ENCODE results near the gene ADGRB2.

The ADGRB2 gene

DNA sequence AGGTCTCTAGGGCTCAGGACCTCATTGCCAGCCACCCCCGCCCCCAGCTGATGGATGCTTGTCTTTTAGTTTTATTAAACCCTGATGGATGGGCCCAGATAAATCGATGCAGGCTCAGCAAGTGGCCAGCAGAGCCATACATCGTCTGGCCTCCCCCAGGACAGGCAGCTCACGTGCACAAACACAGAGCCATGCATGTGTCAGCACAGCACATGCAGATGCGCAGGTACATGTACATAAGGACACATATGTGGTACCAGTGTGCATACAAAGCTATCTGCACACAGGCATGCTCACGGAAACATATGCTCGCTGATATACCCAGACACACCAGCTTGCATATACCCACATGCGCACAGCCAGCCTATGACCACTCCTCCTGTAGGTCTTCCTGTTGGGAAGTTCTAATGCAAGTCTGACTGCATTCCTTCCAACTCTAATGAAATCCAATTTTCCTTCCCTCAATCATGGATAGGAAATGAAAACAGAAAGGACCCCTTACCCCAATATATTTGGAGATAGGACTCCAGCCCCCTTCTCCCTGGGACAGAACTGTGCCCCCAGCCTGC is 61.2 kb downstream of the ADGRB2 start:
- DNase-seq (ENCODE audit: insufficient read length) (no peak), FAIRE-seq (no peak)
- TF ChIP-seq TAF1 (IDR thresholded peaks at IDR 0.05; ENCODE audit: borderline replicate concordance, low read depth, low read length) = no peak
- TF ChIP-seq POLR2AphosphoS5 (IDR thresholded peaks at IDR 0.05; ENCODE audit: low read depth, low read length) = no peak
- TF ChIP-seq POLR2A (IDR thresholded peaks at IDR 0.05; ENCODE audit: low read depth, low read length) = no peak

DNA sequence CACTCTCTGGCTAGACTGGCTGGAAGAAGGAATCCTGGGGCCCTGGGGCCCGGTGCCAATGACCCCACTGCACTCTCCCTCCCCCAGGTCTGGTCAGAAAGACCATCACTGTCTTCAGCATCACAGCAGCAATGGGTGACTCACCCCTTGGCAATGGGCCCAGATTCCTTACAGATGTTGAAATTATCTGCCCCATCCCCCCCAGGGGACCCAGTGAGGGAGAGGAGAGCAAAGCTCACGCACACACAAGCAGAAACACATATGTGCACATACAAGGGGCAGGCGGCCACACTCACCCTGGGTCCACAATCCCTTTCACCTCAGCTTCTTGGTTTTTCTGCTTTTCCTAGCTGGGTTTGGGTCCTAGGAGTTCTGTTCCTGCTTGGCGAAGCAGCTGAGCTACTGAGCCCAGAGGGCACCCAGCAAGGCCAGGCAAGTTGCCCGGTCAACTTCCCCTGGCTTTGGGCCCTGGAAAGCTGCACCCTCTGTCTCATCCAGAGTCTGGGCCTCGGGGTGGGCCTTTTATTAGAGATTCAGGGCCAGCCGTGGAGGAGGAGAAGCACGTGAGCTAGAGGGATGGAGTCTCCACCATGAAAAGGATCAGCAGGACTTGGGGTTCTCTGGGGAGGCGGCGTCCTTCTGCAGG is 62.9 kb downstream of the ADGRB2 start:
- TF ChIP-seq POLR2A (IDR thresholded peaks at IDR 0.05; ENCODE audit: low read depth, low read length) (no peak), POLR2AphosphoS5 (IDR thresholded peaks at IDR 0.05; ENCODE audit: low read depth, low read length) (no peak), TAF1 (IDR thresholded peaks at IDR 0.05; ENCODE audit: borderline replicate concordance, low read depth, low read length) (no peak)
- FAIRE-seq = no peak
- no peak for DNase-seq (ENCODE audit: insufficient read length)

DNA sequence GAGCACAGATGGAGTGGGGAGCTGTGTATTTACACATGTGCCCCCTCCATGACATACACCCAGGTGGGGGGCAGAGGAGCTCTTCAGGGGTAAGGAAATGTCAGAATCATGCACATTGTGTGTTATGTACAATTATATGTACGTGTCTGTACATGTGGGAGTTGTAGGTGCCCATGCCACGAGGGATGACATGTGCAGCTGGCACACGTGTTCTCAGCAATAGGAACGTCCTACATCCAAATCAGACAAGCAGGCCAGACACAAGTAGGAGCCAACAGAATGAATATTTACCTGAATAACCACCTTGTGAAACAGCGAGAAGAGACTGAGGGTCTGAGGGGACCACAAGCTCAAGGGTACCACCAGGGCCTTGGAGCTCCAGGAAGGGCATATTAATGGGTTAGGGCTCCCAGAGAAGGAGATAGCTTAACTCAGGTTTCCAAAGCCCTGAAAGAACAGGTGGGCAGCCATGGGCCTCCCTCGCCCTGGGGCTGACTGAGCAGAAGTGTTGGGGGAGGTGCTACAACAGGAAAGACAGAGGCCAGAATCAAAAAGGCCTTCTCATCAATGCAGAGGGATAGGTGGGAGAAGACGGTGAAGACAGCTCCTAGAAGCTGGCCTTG is 63.6 kb downstream of the ADGRB2 start:
- TF ChIP-seq POLR2A (IDR thresholded peaks at IDR 0.05; ENCODE audit: low read depth, low read length) = no peak
- no peak for TF ChIP-seq POLR2AphosphoS5 (IDR thresholded peaks at IDR 0.05; ENCODE audit: low read depth, low read length)
- TF ChIP-seq TAF1 (IDR thresholded peaks at IDR 0.05; ENCODE audit: borderline replicate concordance, low read depth, low read length) = no peak
- DNase-seq (ENCODE audit: insufficient read length) (no peak), FAIRE-seq (no peak)

DNA sequence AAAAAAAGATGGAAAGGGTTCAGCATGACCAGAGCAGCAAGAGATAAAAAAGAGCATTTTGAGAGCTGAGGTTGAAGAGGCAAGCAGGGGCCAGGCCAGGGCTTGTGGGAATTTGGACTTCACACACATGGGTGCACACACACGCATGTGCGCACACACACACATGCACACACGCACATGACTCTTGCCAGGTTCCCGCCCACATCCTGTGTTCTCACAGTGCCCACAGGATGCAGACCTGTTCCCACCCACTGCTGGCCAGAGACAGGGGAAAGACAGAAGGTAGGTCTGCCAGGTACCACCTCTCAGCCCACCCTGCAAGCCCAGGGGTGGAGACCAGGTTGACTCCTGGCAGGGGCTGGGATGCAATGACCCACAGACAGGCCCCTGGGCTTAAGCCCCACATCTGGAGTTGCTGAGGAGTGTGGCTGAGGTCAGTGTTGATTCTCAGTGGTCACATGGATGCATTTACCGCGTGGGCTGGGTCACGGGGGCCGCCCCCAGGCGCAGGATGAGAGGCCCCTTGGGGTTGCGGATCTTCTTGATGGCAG is 64.7 kb downstream of the ADGRB2 start:
- TF ChIP-seq TAF1 (IDR thresholded peaks at IDR 0.05; ENCODE audit: borderline replicate concordance, low read depth, low read length) = no peak
- no peak for TF ChIP-seq POLR2AphosphoS5 (IDR thresholded peaks at IDR 0.05; ENCODE audit: low read depth, low read length)
- no peak for TF ChIP-seq POLR2A (IDR thresholded peaks at IDR 0.05; ENCODE audit: low read depth, low read length)
- DNase-seq (ENCODE audit: insufficient read length) (no peak), FAIRE-seq (peak; percentile 78)

DNA sequence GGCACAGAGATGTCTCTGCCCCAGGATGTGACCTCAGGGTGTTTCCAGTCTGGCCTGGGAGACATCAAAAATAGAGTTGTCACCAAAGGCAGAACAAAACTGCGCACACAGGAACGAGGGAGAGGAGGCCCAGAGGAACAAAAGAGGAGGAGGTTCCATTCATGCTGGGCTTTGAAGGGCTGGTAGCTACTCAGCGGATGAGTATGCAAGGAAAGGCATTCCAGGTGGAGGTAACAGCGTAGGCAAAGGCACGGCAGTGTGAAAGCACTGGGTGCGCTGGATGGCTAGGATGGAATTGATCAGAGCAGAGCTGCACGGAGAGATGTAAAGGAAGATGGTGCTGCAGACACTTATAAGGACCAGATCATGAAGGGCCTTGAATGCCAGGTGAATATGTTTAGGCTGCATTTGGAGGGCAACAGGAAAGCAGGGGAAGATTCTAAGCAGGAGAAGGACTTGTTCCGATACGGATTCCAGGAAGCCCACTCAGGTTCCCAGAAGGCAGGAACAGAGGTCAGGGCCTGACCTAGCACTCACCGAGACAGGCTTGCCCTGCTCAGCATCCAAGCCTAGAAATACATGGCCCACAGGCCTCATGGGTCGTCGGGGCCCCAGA is 66.7 kb downstream of the ADGRB2 start:
- no peak for DNase-seq (ENCODE audit: insufficient read length)
- FAIRE-seq = no peak
- no peak for TF ChIP-seq POLR2AphosphoS5 (IDR thresholded peaks at IDR 0.05; ENCODE audit: low read depth, low read length)
- no peak for TF ChIP-seq POLR2A (IDR thresholded peaks at IDR 0.05; ENCODE audit: low read depth, low read length)
- TF ChIP-seq TAF1 (IDR thresholded peaks at IDR 0.05; ENCODE audit: borderline replicate concordance, low read depth, low read length) = no peak

DNA sequence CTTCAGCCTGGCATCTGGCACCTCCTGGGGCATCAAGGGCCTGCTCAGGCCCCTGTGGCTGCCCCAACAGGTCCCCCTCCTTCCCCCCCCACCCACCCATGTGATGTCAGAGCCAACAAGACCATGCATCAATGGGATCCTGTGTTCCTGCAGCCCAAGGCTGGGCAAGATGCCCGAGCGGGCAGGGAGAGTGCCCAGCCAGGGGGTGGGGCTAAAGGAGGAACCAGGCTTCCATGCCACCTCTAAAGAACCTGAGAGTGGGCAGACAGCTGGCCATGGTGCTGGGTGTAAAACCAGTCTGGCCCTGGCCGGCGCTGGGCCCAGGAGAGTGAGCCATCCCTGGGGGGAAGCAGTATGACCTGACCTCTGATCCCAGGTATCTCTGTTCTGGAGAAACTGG is 67.9 kb downstream of the ADGRB2 start:
- TF ChIP-seq TAF1 (IDR thresholded peaks at IDR 0.05; ENCODE audit: borderline replicate concordance, low read depth, low read length) (no peak), POLR2A (IDR thresholded peaks at IDR 0.05; ENCODE audit: low read depth, low read length) (no peak), POLR2AphosphoS5 (IDR thresholded peaks at IDR 0.05; ENCODE audit: low read depth, low read length) (no peak)
- DNase-seq (ENCODE audit: insufficient read length) (no peak), FAIRE-seq (no peak)

DNA sequence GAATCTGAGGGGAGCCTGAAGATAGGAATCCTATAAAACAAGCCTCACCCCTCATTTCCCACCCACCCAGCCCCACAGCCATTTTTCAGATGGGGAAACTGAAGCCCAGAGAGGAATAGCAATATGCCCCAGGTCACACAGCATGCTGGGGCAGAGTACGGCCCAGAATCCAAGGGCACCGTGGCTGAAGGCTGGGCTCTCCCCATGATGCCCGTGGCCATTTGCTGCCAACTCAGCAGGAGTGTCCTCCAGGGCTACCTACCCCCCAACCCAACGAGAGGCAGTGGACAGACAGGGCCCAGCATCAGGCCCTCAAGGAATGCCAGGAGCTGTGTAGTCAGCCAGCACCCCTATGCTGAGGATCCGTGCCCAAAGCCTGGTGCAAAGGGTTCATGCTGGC is 68.8 kb downstream of the ADGRB2 start:
- DNase-seq (ENCODE audit: insufficient read length) (no peak), FAIRE-seq (no peak)
- TF ChIP-seq TAF1 (IDR thresholded peaks at IDR 0.05; ENCODE audit: borderline replicate concordance, low read depth, low read length) (no peak), POLR2A (IDR thresholded peaks at IDR 0.05; ENCODE audit: low read depth, low read length) (no peak), POLR2AphosphoS5 (IDR thresholded peaks at IDR 0.05; ENCODE audit: low read depth, low read length) (no peak)

DNA sequence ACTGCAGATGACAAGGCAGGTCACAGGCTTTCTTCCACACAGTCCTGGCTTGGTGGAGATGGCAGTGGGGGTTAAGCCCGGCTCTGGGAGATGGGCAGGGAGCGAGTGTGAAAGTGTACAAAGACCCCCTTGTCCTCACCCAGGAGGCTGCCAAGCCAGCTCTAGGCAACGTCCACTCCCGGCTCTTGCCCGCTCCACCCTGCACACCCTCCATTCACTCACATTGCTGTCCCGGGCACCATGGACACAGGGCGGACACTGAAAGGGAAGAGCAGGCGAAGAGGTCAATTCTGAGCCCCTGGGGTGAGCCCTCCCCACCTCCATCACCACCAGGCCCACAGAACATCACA is 69.2 kb downstream of the ADGRB2 start:
- TF ChIP-seq POLR2A (IDR thresholded peaks at IDR 0.05; ENCODE audit: low read depth, low read length) (no peak), TAF1 (IDR thresholded peaks at IDR 0.05; ENCODE audit: borderline replicate concordance, low read depth, low read length) (no peak), POLR2AphosphoS5 (IDR thresholded peaks at IDR 0.05; ENCODE audit: low read depth, low read length) (no peak)
- FAIRE-seq (no peak), DNase-seq (ENCODE audit: insufficient read length) (no peak)

DNA sequence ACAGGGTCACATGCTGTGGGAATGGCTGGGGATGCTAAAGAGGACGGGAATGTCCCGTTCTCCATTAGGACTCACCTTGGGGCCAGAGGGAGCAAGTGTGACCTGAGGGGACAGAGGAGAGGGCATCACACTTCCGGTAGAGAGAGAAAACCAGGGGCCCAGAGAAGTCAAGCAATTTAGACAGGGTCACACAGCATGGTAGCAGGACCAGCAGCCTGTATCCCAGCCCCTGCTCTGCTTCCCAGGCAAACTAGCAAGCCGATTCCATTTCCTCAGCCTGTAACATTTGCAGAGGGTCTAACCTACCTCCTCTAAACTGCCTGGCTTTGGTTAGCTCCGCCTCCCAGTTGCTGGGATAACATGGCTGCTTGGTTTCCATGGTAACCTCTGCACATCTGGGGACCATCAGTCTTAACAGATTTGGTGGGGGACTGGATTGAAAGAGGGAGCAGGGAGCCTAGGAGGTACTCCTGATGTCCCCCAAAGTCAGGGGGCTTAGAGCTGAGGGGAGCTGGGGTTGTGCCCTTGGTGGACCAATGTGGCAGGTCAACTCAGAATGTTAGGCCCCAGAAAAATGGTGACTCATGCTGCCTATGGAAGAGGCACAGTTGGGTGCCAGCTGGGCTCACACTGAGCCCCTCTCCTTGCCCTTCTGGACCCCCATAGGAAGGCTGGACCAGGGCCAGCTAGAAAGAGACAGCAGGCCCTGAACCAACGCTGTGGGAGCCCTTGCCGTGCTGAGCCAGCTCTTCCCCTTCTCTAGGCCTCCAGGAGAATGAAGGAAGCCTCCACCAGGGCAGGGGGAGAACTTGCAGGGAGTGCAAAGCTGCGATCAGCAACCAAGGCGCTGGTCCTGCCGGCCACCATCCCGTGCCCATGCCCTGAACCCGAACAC is 69.8 kb downstream of the ADGRB2 start:
- TF ChIP-seq POLR2AphosphoS5 (IDR thresholded peaks at IDR 0.05; ENCODE audit: low read depth, low read length) (no peak), TAF1 (IDR thresholded peaks at IDR 0.05; ENCODE audit: borderline replicate concordance, low read depth, low read length) (no peak), POLR2A (IDR thresholded peaks at IDR 0.05; ENCODE audit: low read depth, low read length) (no peak)
- FAIRE-seq = no peak
- DNase-seq (ENCODE audit: insufficient read length) = no peak

DNA sequence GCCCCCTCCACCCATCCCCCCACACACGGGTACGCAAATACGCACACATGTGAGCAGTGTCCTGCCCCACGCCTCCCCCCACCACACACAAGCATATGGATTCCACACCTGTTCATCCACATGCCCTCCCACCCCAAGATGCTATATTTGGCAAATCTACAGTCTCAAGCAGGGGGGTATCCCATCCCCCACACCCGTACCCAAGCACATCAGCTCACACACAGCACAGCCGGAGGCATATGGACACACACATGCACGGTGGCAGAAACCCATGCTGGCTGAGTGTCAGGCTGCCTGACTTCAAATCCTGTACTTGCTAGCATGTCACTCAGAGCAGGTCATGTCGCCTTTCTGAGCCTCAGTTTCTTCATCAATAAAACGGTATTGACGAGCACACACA is 70.9 kb downstream of the ADGRB2 start:
- no peak for FAIRE-seq
- no peak for DNase-seq (ENCODE audit: insufficient read length)
- TF ChIP-seq TAF1 (IDR thresholded peaks at IDR 0.05; ENCODE audit: borderline replicate concordance, low read depth, low read length) (no peak), POLR2AphosphoS5 (IDR thresholded peaks at IDR 0.05; ENCODE audit: low read depth, low read length) (no peak), POLR2A (IDR thresholded peaks at IDR 0.05; ENCODE audit: low read depth, low read length) (no peak)

DNA sequence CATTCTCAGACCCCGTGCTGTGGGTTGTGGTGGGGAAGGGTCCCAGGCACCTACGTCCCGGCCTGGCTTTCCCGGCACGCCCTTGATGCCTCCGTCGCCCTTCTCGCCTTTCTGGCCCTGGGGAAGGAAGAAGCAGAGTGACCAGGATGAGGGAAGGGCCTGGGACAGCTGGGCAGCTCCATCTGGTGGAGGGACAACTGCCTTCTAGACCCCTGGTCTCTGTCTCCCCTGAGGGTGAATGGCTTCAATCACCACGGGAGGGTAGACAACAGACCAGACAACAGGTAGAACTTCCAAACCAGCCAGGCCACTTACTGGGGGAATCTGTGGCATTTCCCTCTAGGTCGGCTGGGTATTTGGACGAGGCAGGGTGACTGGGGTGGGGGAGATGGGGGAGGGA is 72.2 kb downstream of the ADGRB2 start:
- DNase-seq (ENCODE audit: insufficient read length) (no peak), FAIRE-seq (no peak)
- TF ChIP-seq POLR2AphosphoS5 (IDR thresholded peaks at IDR 0.05; ENCODE audit: low read depth, low read length) = no peak
- no peak for TF ChIP-seq TAF1 (IDR thresholded peaks at IDR 0.05; ENCODE audit: borderline replicate concordance, low read depth, low read length)
- no peak for TF ChIP-seq POLR2A (IDR thresholded peaks at IDR 0.05; ENCODE audit: low read depth, low read length)

All from GM12892 (cell line).